Endodermal cell (in vitro differentiated cells): ENCODE results near the gene ADK. TPM values are rescaled to one million over a fixed set of nuclear protein-coding genes. Genes with fewer than 3 reads are reported as not detected.
"Not testable (repeated sequence)": the region's sequence is repeated elsewhere in the genome, so short reads cannot be mapped to it uniquely, and the experiment has no call there.

Source experiments
- DNase-seq: peaks from one replicate; pipeline ENCODE4 v3.0.0-alpha.2; 2017
- H3K27ac ChIP-seq: 2 replicates; pipeline ENCODE4 v1.5.1; 2013; ENCODE audit warnings: mild to moderate bottlenecking, low read depth, low read length, moderate library complexity
- H3K27me3 ChIP-seq: 2 replicates; pipeline ENCODE4 v1.6.1; 2013; ENCODE audit warnings: mild to moderate bottlenecking, low read length, moderate library complexity; ENCODE audit not compliant: insufficient read depth, control insufficient read depth, poor library complexity, severe bottlenecking
- H3K36me3 ChIP-seq: 2 replicates; pipeline ENCODE4 v1.7.0; 2013; ENCODE audit warnings: mild to moderate bottlenecking, low read length, moderate library complexity; ENCODE audit not compliant: control insufficient read depth, insufficient read depth
- H3K4me1 ChIP-seq: one replicate; pipeline ENCODE4 v1.7.0; 2013; ENCODE audit warnings: low read length; ENCODE audit not compliant: control insufficient read depth, insufficient read depth
- H3K4me3 ChIP-seq: 2 replicates; pipeline ENCODE4 v1.5.1; 2013; ENCODE audit warnings: mild to moderate bottlenecking, low read length, moderate library complexity
- H3K9ac ChIP-seq: 2 replicates; pipeline ENCODE4 v1.6.1; 2013; ENCODE audit warnings: mild to moderate bottlenecking, low read length, moderate library complexity; ENCODE audit not compliant: poor library complexity, severe bottlenecking; ENCODE audit errors: extremely low read depth
- H3K9me3 ChIP-seq: 2 replicates; pipeline ENCODE4 v1.6.1; 2013; ENCODE audit warnings: mild to moderate bottlenecking, low read length, moderate library complexity; ENCODE audit not compliant: control insufficient read depth
- H3K27ac Mint-ChIP-seq: 2 replicates; pipeline ENCODE4 v1.8.0; 2020; ENCODE audit warnings: mixed read lengths
- H3K27me3 Mint-ChIP-seq: 2 replicates; pipeline ENCODE4 v1.8.0; 2021; ENCODE audit warnings: mild to moderate bottlenecking, mixed read lengths; ENCODE audit not compliant: insufficient read depth
- H3K36me3 Mint-ChIP-seq: 2 replicates; pipeline ENCODE4 v1.8.0; 2020; ENCODE audit warnings: low read depth, mixed read lengths
- H3K4me1 Mint-ChIP-seq: 2 replicates; pipeline ENCODE4 v1.8.0; 2020; ENCODE audit warnings: mixed read lengths
- H3K4me3 Mint-ChIP-seq: 2 replicates; pipeline ENCODE4 v1.8.0; 2020; ENCODE audit warnings: mild to moderate bottlenecking, moderate library complexity, mixed read lengths
- H3K9me3 Mint-ChIP-seq: 2 replicates; pipeline ENCODE4 v1.8.0; 2020; ENCODE audit warnings: mild to moderate bottlenecking, mixed read lengths
- WGBS, 2 experiments: methylation state at CpG; one replicate each; pipeline versions ENCODE4 v1.1.5 to v1.1.7; 2013; ENCODE audit warnings: missing lambda C conversion rate in 2 of 2, mixed read lengths in 1 of 2; ENCODE audit not compliant: insufficient coverage in 1 of 2, insufficient read length in 1 of 2; 5-methylcytosine and 5-hydroxymethylcytosine counted together
- total RNA-seq, 2 donors: library from RNA; stranded (reverse); fragmentation: NEBNext Ultra II Directional in 1 of 2; extraction: Animal tissue kit (Norgen Biotek cat#: 25700) in 1 of 2; gene quantifications; 2 replicates in 1 of 2; 3 replicates in 1 of 2; pipeline ENCODE4 v1.2.1, GENCODE V29; 2021
- TF ChIP-seq, protein P1 (sequence below): fragments of 200-600 bp; sonication (generic); conservative IDR thresholded peaks from 2 replicates; pipeline ENCODE4 v1.5.0; 2021; ENCODE audit warnings: antibody characterized with exemption, mild to moderate bottlenecking

The ADK gene
- total RNA-seq, 2 donors from 2014 or later: 23.6 to 36.7 TPM

DNA sequence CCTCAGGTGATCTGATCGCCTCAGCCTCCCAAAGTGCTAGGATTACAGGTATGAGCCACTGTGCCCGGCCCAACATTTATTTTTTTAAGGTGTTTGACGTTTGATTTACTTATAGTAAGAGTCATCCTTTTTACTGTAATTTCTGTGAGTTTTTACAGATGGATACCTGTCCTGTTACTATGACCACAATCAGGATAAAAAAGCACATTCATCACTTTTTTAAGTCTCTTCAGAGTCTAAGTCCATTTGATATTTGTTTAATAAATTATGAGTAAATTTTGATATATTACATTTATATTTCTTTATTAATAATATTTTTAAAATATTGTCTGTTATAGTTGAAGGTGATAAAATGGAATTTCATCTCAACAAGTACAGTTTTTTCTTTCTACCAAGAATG, 374.9 kb downstream of the ADK start:
- H3K4me1 Mint-ChIP-seq: peaks cover 13% of the 10 kb centered on the region
- Histone ChIP-seq H3K9ac (no peak overlapping the region), H3K36me3 (no peaks in the 10 kb centered on the region), H3K4me1 (peaks cover 3% of the 10 kb centered on the region), H3K27ac (no peak overlapping the region), H3K9me3 (no peaks in the 10 kb centered on the region), H3K27me3 (no peaks in the 10 kb centered on the region), H3K4me3 (no peak overlapping the region)
- no peak overlapping the region for H3K4me3 Mint-ChIP-seq
- TF ChIP-seq, protein P1, sequence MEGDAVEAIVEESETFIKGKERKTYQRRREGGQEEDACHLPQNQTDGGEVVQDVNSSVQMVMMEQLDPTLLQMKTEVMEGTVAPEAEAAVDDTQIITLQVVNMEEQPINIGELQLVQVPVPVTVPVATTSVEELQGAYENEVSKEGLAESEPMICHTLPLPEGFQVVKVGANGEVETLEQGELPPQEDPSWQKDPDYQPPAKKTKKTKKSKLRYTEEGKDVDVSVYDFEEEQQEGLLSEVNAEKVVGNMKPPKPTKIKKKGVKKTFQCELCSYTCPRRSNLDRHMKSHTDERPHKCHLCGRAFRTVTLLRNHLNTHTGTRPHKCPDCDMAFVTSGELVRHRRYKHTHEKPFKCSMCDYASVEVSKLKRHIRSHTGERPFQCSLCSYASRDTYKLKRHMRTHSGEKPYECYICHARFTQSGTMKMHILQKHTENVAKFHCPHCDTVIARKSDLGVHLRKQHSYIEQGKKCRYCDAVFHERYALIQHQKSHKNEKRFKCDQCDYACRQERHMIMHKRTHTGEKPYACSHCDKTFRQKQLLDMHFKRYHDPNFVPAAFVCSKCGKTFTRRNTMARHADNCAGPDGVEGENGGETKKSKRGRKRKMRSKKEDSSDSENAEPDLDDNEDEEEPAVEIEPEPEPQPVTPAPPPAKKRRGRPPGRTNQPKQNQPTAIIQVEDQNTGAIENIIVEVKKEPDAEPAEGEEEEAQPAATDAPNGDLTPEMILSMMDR: no peak
- WGBS, 2 experiments: 86 to 96% methylated on average over 1 to 3 of the region's 3 CpGs
- no peak overlapping the region for H3K27ac Mint-ChIP-seq
- no peaks in the 10 kb centered on the region for H3K36me3 Mint-ChIP-seq
- no peaks in the 10 kb centered on the region for H3K9me3 Mint-ChIP-seq
- H3K27me3 Mint-ChIP-seq: no peaks in the 10 kb centered on the region
- DNase-seq: no peak

DNA sequence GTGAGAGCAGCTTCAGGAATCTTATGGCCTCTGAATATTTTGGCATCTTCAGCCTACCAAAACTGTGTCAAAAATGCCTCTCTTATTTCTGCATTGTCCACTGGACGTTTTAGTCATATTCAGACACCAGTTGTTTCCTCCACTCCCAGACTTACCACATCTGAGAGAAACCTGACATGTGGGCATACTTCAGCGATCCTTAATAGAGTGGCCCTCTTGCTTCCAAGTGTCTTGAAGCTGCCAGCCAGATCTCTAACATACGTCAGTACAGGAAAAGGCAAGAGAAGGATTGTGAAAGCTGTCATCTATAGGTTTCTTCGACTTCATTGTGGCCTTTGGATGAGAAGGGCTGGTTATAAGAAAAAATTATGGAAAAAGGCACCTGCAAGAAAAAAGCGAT, 376.6 kb downstream of the ADK start:
- H3K36me3 ChIP-seq: not testable (repeated sequence)
- 90 to 100% methylated on average over 4 to 5 of the region's 5 CpGs for WGBS, 2 experiments

DNA sequence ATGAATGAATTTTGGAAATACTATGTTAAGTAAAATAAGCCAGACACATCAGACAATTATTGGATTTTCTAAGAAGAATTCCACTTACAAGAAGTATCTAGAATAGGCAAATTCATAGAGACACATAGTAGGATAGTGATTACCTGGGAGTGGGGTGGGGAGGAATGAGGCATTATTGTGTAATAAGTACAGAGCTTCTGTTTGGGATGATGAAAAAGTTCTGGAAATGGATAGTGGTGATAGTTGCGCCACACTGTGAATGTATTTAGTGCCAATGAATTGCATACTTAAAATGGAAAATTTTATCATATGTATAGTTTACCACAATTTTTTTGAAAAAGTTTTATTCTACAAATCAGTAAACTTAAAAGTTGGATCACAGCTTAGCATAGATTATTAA, 378.2 kb downstream of the ADK start:
- TF ChIP-seq, protein P1: no peak
- Histone ChIP-seq H3K4me1 (peaks cover 3% of the 10 kb centered on the region), H3K4me3 (no peak overlapping the region), H3K36me3 (peaks cover 3% of the 10 kb centered on the region), H3K27me3 (no peaks in the 10 kb centered on the region), H3K27ac (no peak overlapping the region), H3K9me3 (no peaks in the 10 kb centered on the region), H3K9ac (no peak overlapping the region)
- no peak for DNase-seq
- no peak overlapping the region for H3K27ac Mint-ChIP-seq
- no peaks in the 10 kb centered on the region for H3K27me3 Mint-ChIP-seq
- no peaks in the 10 kb centered on the region for H3K9me3 Mint-ChIP-seq
- no peak overlapping the region for H3K4me3 Mint-ChIP-seq
- peaks cover 1% of the 10 kb centered on the region for H3K36me3 Mint-ChIP-seq
- H3K4me1 Mint-ChIP-seq: peaks cover 13% of the 10 kb centered on the region
- WGBS, 2 experiments: 88% methylated on average over 1 of the region's 1 CpG; no CpG with 5 or more reads in 1 of the 2 experiments

More for the DNA sequence above, 376.6 kb downstream of the ADK start:
- H3K9ac ChIP-seq, H3K9me3 ChIP-seq, H3K36me3 Mint-ChIP-seq, H3K27ac ChIP-seq, H3K27me3 Mint-ChIP-seq, H3K9me3 Mint-ChIP-seq, DNase-seq, H3K27me3 ChIP-seq, H3K4me3 Mint-ChIP-seq, H3K4me3 ChIP-seq, H3K27ac Mint-ChIP-seq, H3K4me1 ChIP-seq: not testable (repeated sequence)
- peaks cover 13% of the 10 kb centered on the region for H3K4me1 Mint-ChIP-seq

DNA sequence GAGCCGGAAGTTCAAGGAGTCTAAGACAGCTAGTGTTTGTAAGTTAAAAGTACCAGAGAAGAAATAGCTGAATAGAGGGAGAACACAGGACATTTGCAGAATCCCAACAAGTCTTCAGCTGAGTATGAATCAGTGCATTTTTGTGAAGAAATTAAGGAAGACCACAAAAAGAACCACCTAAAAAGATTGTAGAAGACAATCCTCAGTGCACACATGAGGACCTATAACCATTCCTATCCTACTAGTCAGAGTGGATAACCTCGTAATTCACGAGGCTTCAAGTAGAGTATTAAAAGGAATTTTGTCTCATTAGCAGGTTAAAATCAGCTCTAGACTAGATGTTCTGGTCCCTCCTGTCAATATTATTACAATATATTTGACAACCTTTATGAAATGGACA, 380.0 kb downstream of the ADK start:
- H3K9me3 ChIP-seq: no peaks in the 10 kb centered on the region
- Mint-ChIP-seq H3K36me3 (peaks cover 1% of the 10 kb centered on the region), H3K4me3 (no peak overlapping the region), H3K4me1 (peaks cover 13% of the 10 kb centered on the region), H3K27me3 (no peaks in the 10 kb centered on the region), H3K27ac (no peak overlapping the region), H3K9me3 (no peaks in the 10 kb centered on the region)
- 98 to 100% methylated on average over 1 to 3 of the region's 3 CpGs for WGBS, 2 experiments
- peaks cover 3% of the 10 kb centered on the region for H3K36me3 ChIP-seq
- TF ChIP-seq, protein P1: no peak
- peaks cover 3% of the 10 kb centered on the region for H3K4me1 ChIP-seq
- DNase-seq: no peak
- no peak overlapping the region for H3K27ac ChIP-seq
- H3K4me3 ChIP-seq: no peak overlapping the region
- no peak overlapping the region for H3K9ac ChIP-seq
- no peaks in the 10 kb centered on the region for H3K27me3 ChIP-seq
